AG10803 (cell line): ENCODE measurements around the gene SLC6A1.

Experiments
- DNase-seq: peaks from one replicate; pipeline ENCODE4 v3.0.0; 2010; ENCODE audit warnings: low read depth
- H3K4me3 ChIP-seq: 2 replicates; pipeline ENCODE4 v1.5.1; 2011; ENCODE audit warnings: mild to moderate bottlenecking, low read length, control low read depth
- TF ChIP-seq, protein P1 (sequence below): conservative IDR thresholded peaks from 2 replicates; pipeline ENCODE4 v1.5.1; 2011; ENCODE audit warnings: mild to moderate bottlenecking, low read length, control low read depth, inconsistent platforms

SLC6A1 gene

GRCh38 chr3:11088831-11089230, 96.3 kb downstream of the SLC6A1 start:
- TF ChIP-seq, protein P1, sequence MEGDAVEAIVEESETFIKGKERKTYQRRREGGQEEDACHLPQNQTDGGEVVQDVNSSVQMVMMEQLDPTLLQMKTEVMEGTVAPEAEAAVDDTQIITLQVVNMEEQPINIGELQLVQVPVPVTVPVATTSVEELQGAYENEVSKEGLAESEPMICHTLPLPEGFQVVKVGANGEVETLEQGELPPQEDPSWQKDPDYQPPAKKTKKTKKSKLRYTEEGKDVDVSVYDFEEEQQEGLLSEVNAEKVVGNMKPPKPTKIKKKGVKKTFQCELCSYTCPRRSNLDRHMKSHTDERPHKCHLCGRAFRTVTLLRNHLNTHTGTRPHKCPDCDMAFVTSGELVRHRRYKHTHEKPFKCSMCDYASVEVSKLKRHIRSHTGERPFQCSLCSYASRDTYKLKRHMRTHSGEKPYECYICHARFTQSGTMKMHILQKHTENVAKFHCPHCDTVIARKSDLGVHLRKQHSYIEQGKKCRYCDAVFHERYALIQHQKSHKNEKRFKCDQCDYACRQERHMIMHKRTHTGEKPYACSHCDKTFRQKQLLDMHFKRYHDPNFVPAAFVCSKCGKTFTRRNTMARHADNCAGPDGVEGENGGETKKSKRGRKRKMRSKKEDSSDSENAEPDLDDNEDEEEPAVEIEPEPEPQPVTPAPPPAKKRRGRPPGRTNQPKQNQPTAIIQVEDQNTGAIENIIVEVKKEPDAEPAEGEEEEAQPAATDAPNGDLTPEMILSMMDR: no peak
- no peak for DNase-seq
- H3K4me3 ChIP-seq: no peak overlapping the region
